ENCODE data around the gene BTN2A1. TPM values are rescaled to one million over a fixed set of nuclear protein-coding genes. Genes with fewer than 3 reads are reported as not detected.

The BTN2A1 gene
- total RNA-seq, 1 donor from 2014 or later = 6.1 TPM

DNA sequence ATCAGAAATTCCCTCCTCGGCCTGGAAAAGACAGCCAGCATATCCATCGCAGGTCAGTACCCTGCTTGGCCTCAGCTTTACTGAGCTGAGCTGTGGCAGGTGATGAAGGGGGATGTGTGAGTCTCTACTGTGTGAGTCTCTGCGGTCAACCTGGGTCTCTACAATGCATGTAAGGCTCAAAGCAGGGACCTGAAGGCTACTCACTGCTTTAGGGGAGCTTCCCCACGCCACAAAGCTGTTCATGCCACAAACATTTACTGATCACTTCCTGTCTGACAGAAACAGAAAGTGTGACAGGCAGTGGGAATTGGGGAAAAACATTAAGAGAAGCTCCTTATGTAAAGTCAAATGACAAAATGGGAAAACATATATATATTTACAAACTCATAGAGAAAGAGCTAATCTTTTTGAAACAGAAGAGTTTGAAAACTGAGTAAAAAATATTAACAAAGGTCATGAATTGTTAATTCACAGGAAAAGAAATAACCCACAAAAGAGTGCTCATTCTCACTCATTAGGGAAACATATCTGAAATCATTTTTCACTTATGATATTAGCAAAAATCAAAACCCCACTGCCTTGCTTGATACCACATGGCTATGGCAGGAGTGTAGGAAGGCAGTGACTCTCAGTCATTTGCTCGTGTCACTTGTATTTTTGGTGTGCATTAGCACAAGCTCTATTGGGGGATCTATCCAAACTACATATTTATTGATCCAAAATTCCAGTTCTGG, 11.7 kb upstream of the BTN2A1 start:
- TF ChIP-seq, protein P1, sequence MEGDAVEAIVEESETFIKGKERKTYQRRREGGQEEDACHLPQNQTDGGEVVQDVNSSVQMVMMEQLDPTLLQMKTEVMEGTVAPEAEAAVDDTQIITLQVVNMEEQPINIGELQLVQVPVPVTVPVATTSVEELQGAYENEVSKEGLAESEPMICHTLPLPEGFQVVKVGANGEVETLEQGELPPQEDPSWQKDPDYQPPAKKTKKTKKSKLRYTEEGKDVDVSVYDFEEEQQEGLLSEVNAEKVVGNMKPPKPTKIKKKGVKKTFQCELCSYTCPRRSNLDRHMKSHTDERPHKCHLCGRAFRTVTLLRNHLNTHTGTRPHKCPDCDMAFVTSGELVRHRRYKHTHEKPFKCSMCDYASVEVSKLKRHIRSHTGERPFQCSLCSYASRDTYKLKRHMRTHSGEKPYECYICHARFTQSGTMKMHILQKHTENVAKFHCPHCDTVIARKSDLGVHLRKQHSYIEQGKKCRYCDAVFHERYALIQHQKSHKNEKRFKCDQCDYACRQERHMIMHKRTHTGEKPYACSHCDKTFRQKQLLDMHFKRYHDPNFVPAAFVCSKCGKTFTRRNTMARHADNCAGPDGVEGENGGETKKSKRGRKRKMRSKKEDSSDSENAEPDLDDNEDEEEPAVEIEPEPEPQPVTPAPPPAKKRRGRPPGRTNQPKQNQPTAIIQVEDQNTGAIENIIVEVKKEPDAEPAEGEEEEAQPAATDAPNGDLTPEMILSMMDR (conservative IDR thresholded peaks at IDR 0.05; ENCODE audit: low read depth, low read length) = no peak
- no peak for DNase-seq (ENCODE audit: low read depth)
- no peak overlapping the region for H3K4me3 ChIP-seq (ENCODE audit: low read depth, low read length)

DNA sequence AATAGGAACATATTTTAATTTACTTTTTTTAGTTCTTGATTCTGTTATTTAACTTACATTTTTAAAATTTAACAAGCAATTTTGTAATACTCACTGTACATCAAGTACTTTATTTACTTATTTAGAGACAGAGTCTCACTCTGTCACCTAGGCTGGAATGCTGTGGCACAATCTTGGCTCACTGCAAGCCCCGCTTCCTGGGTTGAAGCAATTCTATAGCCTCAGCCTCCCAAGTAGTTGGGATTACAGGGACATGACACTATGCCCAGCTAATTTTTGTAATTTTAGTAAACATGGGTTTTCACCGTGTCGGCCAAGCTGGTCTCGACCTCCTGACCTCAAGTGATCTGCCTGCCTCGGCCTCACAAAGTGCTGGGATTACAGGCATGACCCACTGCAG, 10.5 kb upstream of the BTN2A1 start:
- no peak for DNase-seq (ENCODE audit: low read depth)

GRCh38 chr6:26450240-26450639, 7.5 kb upstream of the BTN2A1 start:
- no peak overlapping the region for H3K4me3 ChIP-seq (ENCODE audit: low read depth, low read length)
- TF ChIP-seq, protein P1 (conservative IDR thresholded peaks at IDR 0.05; ENCODE audit: low read depth, low read length) = no peak
- no peak for DNase-seq (ENCODE audit: low read depth)

More for the DNA sequence above, 10.5 kb upstream of the BTN2A1 start:
- H3K4me3 ChIP-seq (ENCODE audit: low read depth, low read length) = no peak overlapping the region
- TF ChIP-seq, protein P1 (conservative IDR thresholded peaks at IDR 0.05; ENCODE audit: low read depth, low read length) = no peak

DNA sequence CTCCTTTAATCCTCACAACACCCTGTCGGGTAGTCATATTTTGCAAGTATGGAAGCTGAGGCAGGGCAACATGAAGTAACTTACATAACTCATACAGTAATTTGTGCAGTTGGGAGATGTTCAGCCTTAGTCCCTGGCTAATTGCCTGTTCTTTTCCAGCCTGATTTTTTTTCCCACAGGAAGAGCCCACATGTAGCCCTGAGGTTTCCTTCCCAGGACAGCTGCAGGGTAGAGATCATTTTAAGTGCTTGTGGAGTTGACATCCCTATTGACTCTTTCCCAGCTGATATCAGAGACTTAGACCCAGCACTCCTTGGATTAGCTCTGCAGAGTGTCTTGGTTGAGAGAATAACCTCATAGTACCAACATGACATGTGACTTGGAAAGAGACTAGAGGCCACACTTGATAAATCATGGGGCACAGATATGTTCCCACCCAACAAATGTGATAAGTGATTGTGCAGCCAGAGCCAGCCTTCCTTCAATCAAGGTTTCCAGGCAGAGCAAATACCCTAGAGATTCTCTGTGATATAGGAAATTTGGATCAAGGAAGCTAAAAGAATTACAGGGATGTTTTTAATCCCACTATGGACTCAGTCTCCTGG, 5.0 kb upstream of the BTN2A1 start:
- no peak for DNase-seq (ENCODE audit: low read depth)
- H3K4me3 ChIP-seq (ENCODE audit: low read depth, low read length) = no peak overlapping the region
- TF ChIP-seq, protein P1 (conservative IDR thresholded peaks at IDR 0.05; ENCODE audit: low read depth, low read length) = no peak

DNA sequence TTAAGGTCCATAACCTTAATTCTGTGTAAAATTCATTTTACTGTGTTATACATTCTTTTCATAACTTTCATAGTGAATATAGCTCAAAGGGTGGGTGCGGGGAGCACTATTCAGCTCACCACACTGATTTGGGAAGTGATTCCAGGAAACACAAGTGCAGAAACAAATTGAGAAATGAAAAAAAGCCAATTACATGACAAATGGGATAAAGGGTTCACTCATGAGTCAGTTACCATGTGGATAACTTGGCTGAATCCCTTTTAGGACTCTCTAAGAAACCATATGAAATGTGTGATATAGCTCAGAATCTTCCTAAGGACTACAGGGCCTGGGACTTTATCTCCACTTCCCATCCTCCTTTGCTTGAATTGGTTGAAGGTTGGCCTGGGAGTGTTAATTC, 3.1 kb upstream of the BTN2A1 start:
- TF ChIP-seq, protein P1 (conservative IDR thresholded peaks at IDR 0.05; ENCODE audit: low read depth, low read length) = no peak
- no peak overlapping the region for H3K4me3 ChIP-seq (ENCODE audit: low read depth, low read length)
- DNase-seq (ENCODE audit: low read depth) = no peak

- DNase-seq (ENCODE audit: low read depth) = no peak
- TF ChIP-seq, protein P1 (conservative IDR thresholded peaks at IDR 0.05; ENCODE audit: low read depth, low read length) = no peak
- H3K4me3 ChIP-seq (ENCODE audit: low read depth, low read length) = no peak overlapping the region
Measured at GRCh38 chr6:26455357-26455970, 2.3 kb upstream of the BTN2A1 start.

Data from epithelial cell of proximal tubule (primary cell).